Measurements from ENCODE around the gene STARD13. TPM values are rescaled to one million over a fixed set of nuclear protein-coding genes. Genes with fewer than 3 reads are reported as not detected.

Gene STARD13
- total RNA-seq, 1 experiment from 2014 or later, result 26.6 TPM

- Histone ChIP-seq H3K9me3 (ENCODE audit: low read length) (no peaks in the 10 kb centered on the region), H3K9me2 (replicated peaks; ENCODE audit: low read length) (no peaks in the 10 kb centered on the region), H3F3A (ENCODE audit: low read length, unreplicated experiment) (no peaks in the 10 kb centered on the region), H3K79me2 (ENCODE audit: low read length) (no peaks in the 10 kb centered on the region), H3K9ac (ENCODE audit: low read length) (no peak overlapping the region), H3K4me1 (ENCODE audit: insufficient read depth, low read length) (peaks cover 14% of the 10 kb centered on the region), H3K36me3 (ENCODE audit: low read depth, low read length) (no peaks in the 10 kb centered on the region), H3K27me3 (ENCODE audit: low read length) (no peaks in the 10 kb centered on the region), H3K27ac (ENCODE audit: low read length) (no peak overlapping the region; the same call in 1 of the 2 replicates), H2AFZ (ENCODE audit: low read length) (no peak overlapping the region), H3K4me2 (ENCODE audit: low read length) (no peak overlapping the region), H3K4me3 (ENCODE audit: low read length) (no peak overlapping the region), H4K20me1 (ENCODE audit: low read length) (no peaks in the 10 kb centered on the region)
- CTCF ChIA-PET, result no interaction called here
- POLR2A ChIA-PET (ENCODE audit: unreplicated experiment), result interaction anchor here (0.7 kb wide), 1 partner anchor 78 kb away, joined by 5 read pairs; no protein-coding TSS in a partner anchor
- DNase-seq, result no peak
- no TSS peak for BruUV-seq (replicated peaks)
- intact Hi-C loops (cut with micrococcal nuclease), result no loop called here
- TF ChIP-seq EZH2 (IDR thresholded peaks at IDR 0.05; ENCODE audit: low read length, unreplicated experiment), result no peak
- TF ChIP-seq, protein P1, sequence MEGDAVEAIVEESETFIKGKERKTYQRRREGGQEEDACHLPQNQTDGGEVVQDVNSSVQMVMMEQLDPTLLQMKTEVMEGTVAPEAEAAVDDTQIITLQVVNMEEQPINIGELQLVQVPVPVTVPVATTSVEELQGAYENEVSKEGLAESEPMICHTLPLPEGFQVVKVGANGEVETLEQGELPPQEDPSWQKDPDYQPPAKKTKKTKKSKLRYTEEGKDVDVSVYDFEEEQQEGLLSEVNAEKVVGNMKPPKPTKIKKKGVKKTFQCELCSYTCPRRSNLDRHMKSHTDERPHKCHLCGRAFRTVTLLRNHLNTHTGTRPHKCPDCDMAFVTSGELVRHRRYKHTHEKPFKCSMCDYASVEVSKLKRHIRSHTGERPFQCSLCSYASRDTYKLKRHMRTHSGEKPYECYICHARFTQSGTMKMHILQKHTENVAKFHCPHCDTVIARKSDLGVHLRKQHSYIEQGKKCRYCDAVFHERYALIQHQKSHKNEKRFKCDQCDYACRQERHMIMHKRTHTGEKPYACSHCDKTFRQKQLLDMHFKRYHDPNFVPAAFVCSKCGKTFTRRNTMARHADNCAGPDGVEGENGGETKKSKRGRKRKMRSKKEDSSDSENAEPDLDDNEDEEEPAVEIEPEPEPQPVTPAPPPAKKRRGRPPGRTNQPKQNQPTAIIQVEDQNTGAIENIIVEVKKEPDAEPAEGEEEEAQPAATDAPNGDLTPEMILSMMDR (conservative IDR thresholded peaks at IDR 0.05; ENCODE audit: low read depth, low read length), result no peak
- TF ChIP-seq EZH2phosphoT487 (IDR thresholded peaks at IDR 0.05; ENCODE audit: borderline replicate concordance, low read length), result no peak
- ATAC-seq, result no peak
Observed at GRCh38 chr13:33092073-33092987, 193.2 kb downstream of the STARD13 start.

GRCh38 chr13:33091415-33091774, 194.2 kb downstream of the STARD13 start:
- Histone ChIP-seq H3K4me1 (ENCODE audit: insufficient read depth, low read length) (peaks cover 24% of the 10 kb centered on the region), H3K9ac (ENCODE audit: low read length) (no peak overlapping the region), H3K27ac (ENCODE audit: low read length) (no peak overlapping the region), H3K4me3 (ENCODE audit: low read length) (no peak overlapping the region), H4K20me1 (ENCODE audit: low read length) (no peaks in the 10 kb centered on the region), H2AFZ (ENCODE audit: low read length) (no peak overlapping the region), H3K9me3 (ENCODE audit: low read length) (no peaks in the 10 kb centered on the region), H3K9me2 (replicated peaks; ENCODE audit: low read length) (no peaks in the 10 kb centered on the region), H3K79me2 (ENCODE audit: low read length) (no peaks in the 10 kb centered on the region), H3K27me3 (ENCODE audit: low read length) (no peaks in the 10 kb centered on the region), H3F3A (ENCODE audit: low read length, unreplicated experiment) (no peaks in the 10 kb centered on the region), H3K4me2 (ENCODE audit: low read length) (no peak overlapping the region), H3K36me3 (ENCODE audit: low read depth, low read length) (no peaks in the 10 kb centered on the region)
- BruUV-seq (replicated peaks), result no TSS peak
- CTCF ChIA-PET, result no interaction called here
- ATAC-seq (no peak), DNase-seq (no peak)
- intact Hi-C loops (cut with micrococcal nuclease), result no loop called here
- TF ChIP-seq EZH2 (IDR thresholded peaks at IDR 0.05; ENCODE audit: low read length, unreplicated experiment), result no peak
- no peak for TF ChIP-seq EZH2phosphoT487 (IDR thresholded peaks at IDR 0.05; ENCODE audit: borderline replicate concordance, low read length)
- TF ChIP-seq, protein P1 (conservative IDR thresholded peaks at IDR 0.05; ENCODE audit: low read depth, low read length), result no peak
- POLR2A ChIA-PET (ENCODE audit: unreplicated experiment), result no interaction called here
